GM21786 (cell line): ENCODE measurements around the gene MRPL42.
"Not testable (repeated sequence)": the region's sequence is repeated elsewhere in the genome, so short reads cannot be mapped to it uniquely, and the experiment has no call there.

Source experiments
- ATAC-seq: cut with Tn5 transposase; IDR thresholded peaks from one replicate; pipeline ENCODE4 v1.9.1; 2021; ENCODE audit not compliant: unreplicated experiment

The MRPL42 gene

GRCh38 chr12:93497456-93497855 lies 30.1 kb downstream of the MRPL42 start:
- ATAC-seq, result no peak

GRCh38 chr12:93498813-93499212 lies 31.5 kb downstream of the MRPL42 start:
- not testable (repeated sequence) for ATAC-seq

DNA sequence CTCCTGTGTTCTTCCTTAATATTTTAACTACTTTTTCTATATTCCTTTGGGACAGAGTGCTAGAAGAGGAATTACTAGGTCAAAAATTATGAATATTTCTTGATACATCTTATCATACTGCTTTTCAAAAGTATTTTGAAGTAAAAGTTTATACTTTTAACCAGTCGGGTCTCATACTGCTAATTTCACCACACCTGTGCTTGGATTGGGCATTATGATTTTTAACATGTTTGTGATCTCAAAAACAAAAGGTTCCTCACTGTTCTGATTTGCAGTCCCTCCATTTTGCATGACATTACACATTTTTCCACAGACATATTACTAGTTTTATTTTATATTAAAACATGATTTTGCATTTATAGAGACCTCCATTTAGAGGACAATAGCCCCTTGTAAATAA lies 32.9 kb downstream of the MRPL42 start:
- ATAC-seq, result no peak

- no peak for ATAC-seq
Measured at GRCh38 chr12:93500667-93501066, 33.4 kb downstream of the MRPL42 start.

DNA sequence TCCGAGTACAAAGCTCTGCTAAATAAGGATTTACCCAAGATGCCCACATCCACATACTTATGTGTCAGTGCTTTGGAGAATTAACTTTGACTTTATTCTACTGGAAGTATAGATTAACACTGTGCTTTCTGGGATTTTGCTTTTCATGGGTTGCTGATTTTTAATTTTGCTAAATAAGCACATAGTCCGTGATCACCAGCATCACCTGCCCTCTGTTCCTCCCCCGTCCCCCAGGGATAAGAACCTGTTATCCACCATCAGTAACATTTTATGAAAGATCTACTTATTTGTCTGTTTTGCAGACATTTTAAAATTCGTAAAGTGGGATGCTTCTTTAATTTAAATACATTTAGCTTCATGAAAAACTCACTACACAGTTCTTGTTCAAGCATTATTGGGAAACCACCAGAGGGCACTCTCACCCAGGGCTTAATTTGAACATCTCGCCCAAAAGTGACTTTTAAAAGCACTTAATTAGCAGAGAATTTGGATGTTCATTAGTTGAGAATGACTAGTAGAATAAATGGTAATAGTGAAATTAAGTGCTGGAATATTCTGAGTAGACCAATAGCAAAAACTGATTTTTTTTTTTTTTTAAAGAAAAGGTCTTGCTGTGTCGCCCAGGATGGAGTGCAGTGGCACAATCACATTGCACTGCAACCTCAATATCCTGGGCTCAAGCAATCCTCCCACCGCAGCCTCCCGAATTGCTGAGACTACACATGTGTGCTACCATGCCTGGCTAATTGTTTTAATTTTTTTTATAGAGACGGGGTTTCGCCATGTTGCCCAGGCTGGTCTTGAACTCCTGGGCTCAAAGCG lies 35.7 kb downstream of the MRPL42 start:
- ATAC-seq, result no peak

DNA sequence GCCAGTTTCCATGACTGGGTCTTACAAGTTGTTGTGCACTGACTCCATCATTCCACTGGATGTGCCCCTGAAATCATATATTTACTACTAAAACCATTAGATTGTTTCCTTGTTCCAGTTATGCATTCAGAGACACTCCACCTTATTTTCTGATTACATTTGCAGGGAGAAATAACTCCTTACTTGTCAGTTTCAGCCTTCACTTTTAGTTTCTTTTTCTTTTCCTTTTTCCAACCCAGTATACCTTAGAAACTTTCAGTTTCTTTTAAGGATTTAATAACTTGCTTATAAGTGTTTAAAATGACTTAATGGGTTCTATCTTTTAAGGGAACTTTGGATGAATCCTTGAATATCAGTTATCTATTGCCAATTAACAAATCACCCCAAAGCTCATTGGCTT lies 39.9 kb downstream of the MRPL42 start:
- ATAC-seq, result no peak

- ATAC-seq, result no peak
Measured at GRCh38 chr12:93509506-93509905, 42.2 kb downstream of the MRPL42 start.

- no peak for ATAC-seq
Measured at GRCh38 chr12:93514853-93515252, 47.5 kb downstream of the MRPL42 start.

DNA sequence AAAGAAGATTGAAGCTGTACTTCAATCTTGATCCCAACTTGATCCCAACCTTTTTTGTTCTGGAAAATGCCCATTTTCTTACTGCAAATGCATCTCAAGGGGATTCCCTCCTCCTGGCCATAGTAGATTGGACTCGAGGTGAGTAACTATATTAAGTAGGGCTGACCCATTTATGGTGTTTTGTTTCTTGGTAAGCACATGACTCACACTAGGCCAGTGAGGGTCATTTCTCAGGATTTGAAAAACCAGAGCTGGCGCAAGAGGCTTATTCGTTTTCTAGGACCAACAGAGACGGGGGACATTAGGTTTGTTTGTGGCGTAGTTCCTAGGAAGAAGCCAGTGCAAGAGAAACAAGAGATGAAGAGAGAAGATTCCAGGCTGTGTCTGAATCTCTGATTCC lies 51.4 kb downstream of the MRPL42 start:
- no peak for ATAC-seq

GRCh38 chr12:93519859-93520258 lies 52.5 kb downstream of the MRPL42 start:
- no peak for ATAC-seq

GRCh38 chr12:93520454-93520853 lies 53.1 kb downstream of the MRPL42 start:
- ATAC-seq, result no peak

GRCh38 chr12:93521225-93522080 lies 54.1 kb downstream of the MRPL42 start:
- no peak for ATAC-seq

DNA sequence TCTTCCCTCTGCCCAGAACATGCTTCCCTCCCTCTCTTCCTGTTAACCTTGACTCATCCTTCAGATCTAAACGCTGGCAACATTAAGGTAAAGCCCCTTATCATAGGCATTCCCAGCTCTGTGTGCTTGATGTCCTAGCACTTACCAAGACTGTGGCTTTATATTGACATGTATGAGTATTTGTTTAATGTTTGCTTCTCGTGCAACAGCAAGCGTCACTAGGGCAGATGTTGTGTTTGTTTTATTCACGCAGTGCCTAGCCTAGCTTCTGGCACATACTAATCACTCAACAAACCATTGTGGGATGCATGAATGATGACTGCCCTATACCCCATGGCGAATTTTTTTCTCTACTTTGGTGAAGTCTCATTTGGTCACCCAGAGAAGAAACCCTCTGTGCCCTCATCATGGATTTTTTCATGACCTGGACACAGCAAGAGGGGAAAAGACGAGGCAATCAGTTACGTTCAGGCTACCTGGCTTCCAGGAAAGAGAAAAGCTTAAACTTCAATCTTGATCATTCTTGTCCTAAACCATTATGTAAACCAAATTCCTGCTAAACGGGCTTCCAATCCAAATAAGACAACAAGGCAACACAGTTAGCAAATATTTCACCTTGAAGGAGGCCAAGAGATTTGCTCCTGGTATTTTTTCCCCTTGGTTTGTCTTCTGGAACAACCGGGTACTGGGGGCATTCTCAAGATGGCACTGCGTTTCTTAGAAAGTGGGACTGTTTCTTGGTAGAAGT lies 57.2 kb downstream of the MRPL42 start:
- ATAC-seq, result no peak

- ATAC-seq, result no peak
Measured at GRCh38 chr12:93526786-93527428, 59.6 kb downstream of the MRPL42 start.

DNA sequence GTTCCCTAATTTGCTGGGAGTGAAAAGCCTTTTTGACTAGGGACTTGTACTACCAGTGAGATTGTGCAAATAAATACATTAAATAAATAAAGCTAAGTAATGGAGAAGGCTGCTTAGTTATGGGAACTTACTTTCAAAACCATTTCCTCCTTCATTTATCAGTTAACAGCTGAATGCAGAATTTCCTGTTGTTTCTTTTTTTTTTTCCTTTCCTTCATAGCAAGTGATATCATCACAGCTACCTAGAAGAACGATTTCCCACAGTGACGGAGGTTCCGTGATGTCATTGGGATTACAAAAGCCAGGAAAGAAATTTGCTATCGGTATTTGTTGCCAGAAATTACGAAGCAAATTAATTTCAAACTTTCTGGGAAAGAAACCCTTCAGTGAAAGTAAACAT lies 63.0 kb downstream of the MRPL42 start:
- ATAC-seq, result no peak

- no peak for ATAC-seq
Measured at GRCh38 chr12:93533310-93533709, 66.0 kb downstream of the MRPL42 start.

DNA sequence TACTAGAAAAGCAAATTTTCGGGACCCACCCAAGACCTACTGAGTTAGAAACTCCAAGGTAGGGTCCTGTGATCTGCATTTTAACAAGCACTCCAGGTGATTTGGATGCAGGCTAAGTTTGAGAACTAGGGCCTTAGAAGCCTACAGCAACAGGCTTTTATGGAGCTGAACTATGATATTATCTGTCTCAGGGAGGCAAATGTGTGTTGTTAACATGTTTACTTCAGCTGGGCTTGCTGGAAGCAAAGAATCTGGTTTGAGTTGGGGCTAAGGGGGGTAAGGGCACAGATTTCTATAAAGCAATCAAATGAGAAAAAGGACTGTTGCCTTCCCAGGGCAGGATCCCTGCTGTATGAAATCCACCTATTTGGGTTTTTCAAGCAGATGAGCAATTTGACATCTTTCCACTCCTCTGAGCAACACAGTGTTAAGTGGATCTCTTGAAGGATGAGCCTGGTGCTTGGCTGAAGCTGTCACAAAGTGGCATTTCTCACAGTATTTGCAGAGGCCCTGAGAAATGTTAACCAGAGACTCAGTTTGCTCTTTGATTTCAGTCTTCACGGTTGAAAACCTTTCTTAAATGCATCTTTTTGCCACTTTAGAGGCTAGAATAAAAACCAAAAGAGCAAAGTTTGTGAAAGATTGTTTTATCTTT lies 68.9 kb downstream of the MRPL42 start:
- ATAC-seq, result peak; percentile 38

GRCh38 chr12:93536766-93537488 lies 69.6 kb downstream of the MRPL42 start:
- ATAC-seq, result peak; percentile 83

GRCh38 chr12:93537769-93538168 lies 70.5 kb downstream of the MRPL42 start:
- no peak for ATAC-seq

GRCh38 chr12:93539821-93540220 lies 72.5 kb downstream of the MRPL42 start:
- ATAC-seq, result no peak
